Small intestine (tissue), 7 donors: ENCODE measurements around the gene PLEKHA8. TPM values are rescaled to one million over a fixed set of nuclear protein-coding genes. Genes with fewer than 3 reads are reported as not detected.

ENCODE experiments used
- DNase-seq, 2 donors: peaks; one replicate each; pipeline versions ENCODE4 v3.0.0 to v3.0.0-alpha.2; 2013
- FAIRE-seq: peaks from 2 replicates; lab custom pipeline; 2012; peaks lifted over from hg19 to GRCh38; lab: Jason Lieb, UNC
- H3K27ac ChIP-seq, 3 donors: one replicate each; pipeline ENCODE4 v1.5.1; 2013; ENCODE audit warnings: low read length in 2 of 3, mild to moderate bottlenecking in 2 of 3, control low read depth in 1 of 3, inconsistent platforms in 1 of 3, low read depth in 1 of 3, moderate library complexity in 1 of 3
- H3K27me3 ChIP-seq, 3 donors: one replicate each; pipeline ENCODE4 v1.6.1; 2013; ENCODE audit warnings: low read length in 3 of 3, inconsistent platforms in 1 of 3; ENCODE audit not compliant: control insufficient read depth in 3 of 3, insufficient read depth in 3 of 3
- H3K36me3 ChIP-seq, 3 donors: one replicate each; pipeline ENCODE4 v1.6.1; 2013; ENCODE audit warnings: low read length in 3 of 3, inconsistent platforms in 1 of 3, low read depth in 1 of 3, mild to moderate bottlenecking in 1 of 3, moderate library complexity in 1 of 3; ENCODE audit not compliant: control insufficient read depth in 3 of 3, insufficient read depth in 2 of 3
- H3K4me1 ChIP-seq, 3 donors: one replicate each; pipeline ENCODE4 v1.6.1; 2013; ENCODE audit warnings: low read length in 2 of 3, inconsistent platforms in 1 of 3, low read depth in 1 of 3, mild to moderate bottlenecking in 1 of 3, moderate library complexity in 1 of 3; ENCODE audit not compliant: control insufficient read depth in 3 of 3, insufficient read depth in 2 of 3
- H3K4me3 ChIP-seq, 3 donors: one replicate each; pipeline ENCODE4 v1.5.1; 2013; ENCODE audit warnings: low read length in 3 of 3, control low read depth in 1 of 3, inconsistent platforms in 1 of 3, low read depth in 1 of 3, mild to moderate bottlenecking in 1 of 3, moderate library complexity in 1 of 3
- H3K9me3 ChIP-seq, 2 donors: one replicate each; pipeline ENCODE4 v1.6.1; 2013; ENCODE audit warnings: low read depth in 1 of 2, low read length in 1 of 2; ENCODE audit not compliant: control insufficient read depth in 2 of 2, insufficient read depth in 1 of 2
- WGBS, 3 donors: extraction: QIAGEN DNeasy Blood & Tissue Kit; methylation state at CpG; one replicate each; pipeline ENCODE4 v1.1.7; 2013; 5-methylcytosine and 5-hydroxymethylcytosine counted together
- polyA plus RNA-seq, 4 donors: library from polyadenylated mRNA; stranded (reverse) in 3 of 4; unstranded in 1 of 4; fragments of 200-250 nt in 3 of 4; fragments of 120-200 nt in 1 of 4; gene quantifications; one replicate each; pipeline versions ENCODE4 v1.2.1 to v1.2.3, GENCODE V29; 2013
- donor health status: healthy with polysubstance abuse.
- donor health status: control.
- donor health status: control.
- donor health status: Bipolar disorder and iron deficiency.
- donor health status: healthy.

The PLEKHA8 gene
- polyA plus RNA-seq, 4 donors, result 3.8 to 5.0 (median 4.4) TPM

DNA sequence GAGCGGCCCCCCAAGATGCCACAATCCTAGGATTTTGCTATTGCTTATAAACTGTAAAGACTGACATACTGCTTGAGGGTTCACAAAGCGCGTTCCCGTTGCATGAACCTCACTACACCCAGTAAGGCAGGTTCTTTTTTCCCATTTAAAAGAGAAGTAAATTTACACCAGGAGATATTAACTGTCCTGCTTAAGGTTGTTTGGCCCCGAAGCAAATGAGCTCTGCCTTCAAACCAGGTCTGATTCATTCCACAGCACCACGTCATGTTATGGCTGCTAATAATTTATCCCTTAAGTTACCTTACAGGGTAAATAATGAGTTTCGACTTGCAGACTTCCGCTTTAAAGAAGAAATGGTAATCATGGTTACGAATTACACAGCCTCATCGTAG lies 1.2 kb upstream of the PLEKHA8 start:
- 0 to 1% (median 1%) methylated on average over 10 of the region's 10 CpGs for WGBS, 3 donors
- Histone ChIP-seq H3K4me1 (peaks cover 3 to 10% (median 9%) of the 10 kb centered on the region in 3 donors), H3K36me3 (no peaks in the 10 kb centered on the region), H3K9me3 (no peaks in the 10 kb centered on the region), H3K27ac (peak overlapping the region; percentile 58 to 88 (median 87)), H3K4me3 (peak overlapping the region; percentile 49 to 83 (median 78)), H3K27me3 (no peaks in the 10 kb centered on the region)
- no peak for FAIRE-seq
- DNase-seq, result peak in 1 of 2 donors; percentile 74

DNA sequence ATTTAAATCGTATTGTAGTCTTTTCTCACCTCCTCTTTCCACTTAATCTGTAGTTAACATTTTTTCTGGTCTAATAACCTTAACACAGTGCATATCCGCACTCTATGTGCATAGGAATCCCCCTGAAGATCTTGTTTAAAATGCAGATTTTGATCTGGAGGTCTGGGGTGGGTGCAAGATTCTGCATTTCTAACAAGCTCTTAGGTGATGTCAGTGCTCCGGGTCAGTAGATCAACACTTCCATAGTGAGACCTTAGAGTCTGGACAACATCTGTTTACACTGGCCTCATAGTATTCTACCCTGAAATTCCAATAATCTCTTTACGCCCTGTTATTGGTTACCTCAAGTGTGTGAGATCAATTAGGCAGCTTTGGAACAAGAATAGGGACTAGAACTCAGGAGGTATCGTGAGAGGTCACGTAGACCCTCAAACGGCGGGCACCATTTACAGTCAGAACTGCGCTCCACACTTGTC lies 434 bp upstream of the PLEKHA8 start:
- 1 to 4% (median 2%) methylated on average over 9 of the region's 9 CpGs for WGBS, 3 donors
- FAIRE-seq, result no peak
- H3K27ac ChIP-seq, result peak overlapping the region in 2 of 3 donors; percentile 88 to 93

DNA sequence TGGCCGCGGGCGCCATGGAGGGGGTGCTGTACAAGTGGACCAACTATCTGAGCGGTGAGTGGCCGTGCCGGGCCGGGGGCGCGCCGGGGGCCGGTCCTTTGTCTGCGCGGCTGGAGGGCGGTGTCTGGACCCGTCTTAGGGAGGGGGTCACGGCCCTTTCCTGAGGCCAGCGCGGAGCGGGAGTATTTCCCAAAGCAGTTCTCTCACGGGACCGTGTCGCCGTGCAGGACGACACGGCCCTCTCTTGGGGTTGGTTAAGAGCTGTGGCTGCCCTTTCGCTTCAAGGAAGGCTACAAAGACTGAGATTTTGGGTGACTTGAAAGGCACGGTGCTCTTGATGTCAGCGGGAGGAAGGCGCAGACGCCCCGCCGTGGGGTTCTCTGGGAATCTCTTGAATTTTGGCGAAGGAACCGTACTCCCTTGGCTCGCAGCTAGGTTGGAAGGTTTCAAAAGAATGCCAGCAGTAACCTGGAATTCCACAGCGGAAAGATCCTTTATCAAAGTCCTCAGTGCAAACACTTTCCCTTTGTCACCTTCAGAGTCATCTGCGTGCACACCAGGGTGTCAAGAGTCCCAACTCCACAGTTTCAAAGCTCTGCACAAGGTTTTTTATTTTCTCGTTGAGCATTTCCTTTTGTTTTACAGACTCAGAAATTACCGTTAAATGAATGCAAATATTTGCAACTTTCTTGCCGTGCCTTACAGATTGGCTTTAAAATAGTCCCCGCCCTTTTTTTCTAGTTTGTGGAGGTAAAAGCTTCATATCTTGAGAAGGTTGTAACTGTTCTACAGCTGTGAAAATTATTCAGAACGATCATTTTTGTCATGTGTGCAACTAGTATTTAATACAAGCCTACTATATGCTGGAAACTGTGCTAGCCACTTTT lies 780 bp downstream of the PLEKHA8 start:
- Histone ChIP-seq H3K36me3 (no peaks in the 10 kb centered on the region), H3K4me1 (peaks cover 3 to 14% (median 10%) of the 10 kb centered on the region in 3 donors), H3K27me3 (no peaks in the 10 kb centered on the region), H3K9me3 (no peaks in the 10 kb centered on the region), H3K27ac (peak overlapping the region; percentile 88 to 94 (median 93)), H3K4me3 (peak overlapping the region; percentile 78 to 91 (median 83))
- WGBS, 3 donors, result 0 to 1% (median 0%) methylated on average over 31 to 42 of the region's 42 CpGs
- DNase-seq (peak; percentile 76 to 85), FAIRE-seq (no peak)

More for the DNA sequence above, 434 bp upstream of the PLEKHA8 start:
- Histone ChIP-seq H3K27me3 (no peaks in the 10 kb centered on the region), H3K36me3 (no peaks in the 10 kb centered on the region), H3K4me1 (peaks cover 3 to 13% (median 10%) of the 10 kb centered on the region in 3 donors), H3K4me3 (peak overlapping the region; percentile 78 to 91 (median 83)), H3K9me3 (no peaks in the 10 kb centered on the region)
- DNase-seq, result no peak

DNA sequence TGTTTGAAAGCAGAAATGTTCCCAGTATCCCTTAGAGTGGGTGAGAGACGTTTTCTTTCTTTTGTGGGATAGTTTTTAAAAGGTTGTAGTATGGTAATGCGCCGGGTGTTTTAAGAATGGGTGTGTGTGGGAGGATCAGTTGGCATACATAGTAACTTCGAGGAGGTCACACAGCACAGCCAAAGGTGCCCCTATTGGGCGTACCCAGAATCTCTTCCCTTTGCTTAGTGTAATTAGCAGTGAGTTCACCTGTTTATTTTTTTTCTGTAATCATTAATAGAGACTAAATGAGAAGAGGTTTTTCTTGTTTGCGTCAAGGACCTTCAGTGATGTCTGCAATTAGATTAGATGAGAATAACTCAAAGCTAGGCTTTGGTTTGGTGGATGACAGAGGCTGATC lies 1.5 kb downstream of the PLEKHA8 start:
- Histone ChIP-seq H3K9me3 (no peaks in the 10 kb centered on the region), H3K36me3 (no peaks in the 10 kb centered on the region), H3K4me3 (peak overlapping the region in 2 of 3 donors; percentile 78 to 83), H3K27me3 (no peaks in the 10 kb centered on the region), H3K4me1 (peaks cover 3 to 14% (median 8%) of the 10 kb centered on the region in 3 donors), H3K27ac (peak overlapping the region in 1 of 3 donors; percentile 22)
- DNase-seq (peak; percentile 26 to 50), FAIRE-seq (no peak)
- WGBS, 3 donors, result 5 to 26% (median 17%) methylated on average over 6 of the region's 6 CpGs

GRCh38 chr7:30032310-30033125 lies 4.3 kb downstream of the PLEKHA8 start:
- no peak overlapping the region for H3K27ac ChIP-seq
- WGBS, 3 donors, result 48 to 63% (median 56%) methylated on average over 4 of the region's 4 CpGs
- H3K36me3 ChIP-seq, result no peaks in the 10 kb centered on the region
- H3K9me3 ChIP-seq, result no peaks in the 10 kb centered on the region
- no peak overlapping the region for H3K4me3 ChIP-seq
- H3K27me3 ChIP-seq, result no peaks in the 10 kb centered on the region
- DNase-seq (peak; percentile 12 to 20), FAIRE-seq (no peak)
- H3K4me1 ChIP-seq, result peaks cover 0 to 14% (median 2%) of the 10 kb centered on the region in 3 donors

DNA sequence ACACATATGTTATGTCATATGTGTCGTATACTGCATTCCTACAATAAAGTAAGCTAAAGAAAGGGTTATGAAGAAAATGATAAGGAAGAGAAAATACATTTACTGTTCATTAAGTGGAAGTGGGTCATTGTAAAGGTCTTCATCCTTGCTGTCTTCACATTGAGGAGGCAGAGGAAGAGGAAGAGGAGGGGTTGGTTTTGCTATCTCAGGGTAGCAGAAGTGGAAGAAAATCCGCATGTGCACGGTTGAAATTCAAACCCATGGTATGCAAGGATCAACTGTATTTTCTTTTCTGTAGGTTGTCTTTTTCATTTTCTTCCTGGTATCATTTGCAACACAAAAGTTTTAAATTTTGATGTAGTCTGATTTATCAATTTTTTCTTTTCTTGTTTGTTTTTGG lies 6.3 kb downstream of the PLEKHA8 start:
- Histone ChIP-seq H3K36me3 (no peaks in the 10 kb centered on the region), H3K27ac (no peak overlapping the region), H3K4me1 (peaks cover 0 to 11% (median 2%) of the 10 kb centered on the region in 3 donors), H3K9me3 (no peaks in the 10 kb centered on the region), H3K27me3 (no peaks in the 10 kb centered on the region), H3K4me3 (no peak overlapping the region)
- DNase-seq (no peak), FAIRE-seq (no peak)
- WGBS, 3 donors, result 90 to 95% (median 93%) methylated on average over 3 of the region's 3 CpGs

DNA sequence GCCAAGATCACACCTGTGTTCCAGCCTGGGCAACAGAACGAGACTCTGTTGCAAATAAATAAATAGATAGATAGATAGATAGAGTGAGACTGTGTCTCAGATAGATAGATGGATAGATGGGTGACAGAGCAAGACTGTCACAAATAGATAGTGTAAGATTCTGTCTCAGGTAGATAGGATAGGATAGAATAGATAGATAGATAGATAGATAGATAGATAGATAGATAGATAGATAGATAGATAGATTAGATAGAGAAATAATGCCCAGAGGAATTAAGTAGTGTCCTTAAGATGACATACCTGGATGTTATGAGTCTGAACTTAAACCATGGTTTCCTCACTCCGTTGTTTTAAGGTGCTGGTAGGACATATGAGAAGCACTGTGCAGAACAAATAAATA lies 8.0 kb downstream of the PLEKHA8 start:
- H3K4me1 ChIP-seq, result peaks cover 0 to 5% (median 0%) of the 10 kb centered on the region in 3 donors
- H3K4me3 ChIP-seq, result no peak overlapping the region
- no peak overlapping the region for H3K27ac ChIP-seq
- 79 to 80% (median 79%) methylated on average over 2 of the region's 2 CpGs for WGBS, 3 donors
- no peak for FAIRE-seq
- H3K36me3 ChIP-seq, result no peaks in the 10 kb centered on the region
- no peaks in the 10 kb centered on the region for H3K27me3 ChIP-seq
- no peaks in the 10 kb centered on the region for H3K9me3 ChIP-seq
- no peak for DNase-seq
